HL-60 (cell line): ENCODE data around the gene A2M.

ENCODE experiments used
- CTCF ChIP-seq: IDR thresholded peaks from one replicate; pipeline ENCODE4 v1.5.1; 2011; ENCODE audit warnings: low read length, control low read depth, inconsistent platforms; ENCODE audit not compliant: insufficient read depth
- POLR2AphosphoS5 ChIP-seq: IDR thresholded peaks from 2 replicates; pipeline ENCODE4 v1.6.1; 2012; ENCODE audit warnings: low read depth

- TF ChIP-seq CTCF (no peak), POLR2AphosphoS5 (no peak)
These were observed 84.9 kb downstream of the A2M start for GRCh38 chr12:9030776-9031175.
